Activated naive CD8-positive, alpha-beta T cell treated with anti-CD3 and anti-CD28 coated beads, Interleukin-2, amount 50 U/mL, for 24 hours (primary cell): Measurements from ENCODE around the gene LRRC72.
A peak's percentile ranks its signal among the peaks of the same experiment; 100 is the strongest.
"Not testable (repeated sequence)": the region's sequence is repeated elsewhere in the genome, so short reads cannot be mapped to it uniquely, and the experiment has no call there.

ENCODE experiments used
- ATAC-seq: fragments of 150-1000 bp; cut with Tn5 transposase; one replicate; pipeline ENCODE4 v1.10.0; 2021
- DNase-seq: peaks from one replicate; pipeline ENCODE4 v3.0.0; 2021
- H3K27ac Mint-ChIP-seq: one replicate; pipeline ENCODE4 v1.8.0; 2021; ENCODE audit warnings: mild to moderate bottlenecking, mixed read lengths
- H3K27me3 Mint-ChIP-seq: one replicate; pipeline ENCODE4 v1.8.0; 2021; ENCODE audit warnings: mixed read lengths
- H3K36me3 Mint-ChIP-seq: one replicate; pipeline ENCODE4 v1.8.0; 2021; ENCODE audit warnings: low read depth, mixed read lengths
- H3K4me1 Mint-ChIP-seq: one replicate; pipeline ENCODE4 v1.8.0; 2021; ENCODE audit warnings: mixed read lengths
- H3K4me3 Mint-ChIP-seq: one replicate; pipeline ENCODE4 v1.8.0; 2021; ENCODE audit warnings: mild to moderate bottlenecking, moderate library complexity, mixed read lengths
- H3K9me3 Mint-ChIP-seq: one replicate; pipeline ENCODE4 v1.8.0; 2021; ENCODE audit warnings: mixed read lengths

LRRC72 gene

DNA sequence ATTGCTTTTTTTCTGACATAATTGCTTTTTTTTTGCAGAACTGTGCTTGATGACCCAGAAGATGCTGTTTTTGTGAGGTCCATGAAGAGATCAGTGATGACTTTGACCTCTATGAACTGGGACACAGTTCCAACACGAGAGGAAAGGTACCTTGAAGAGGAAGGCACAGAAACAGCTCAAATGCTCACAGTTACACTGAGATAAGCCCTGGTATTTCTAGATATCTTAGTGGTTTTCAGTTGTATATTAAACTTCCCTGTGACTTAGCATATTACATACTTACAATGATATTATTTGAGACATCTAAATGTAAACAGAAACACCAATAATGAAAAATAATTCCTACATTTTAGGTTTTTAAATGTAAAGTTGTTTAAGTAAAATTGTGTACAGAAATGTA lies 54.7 kb downstream of the LRRC72 start:
- Mint-ChIP-seq H3K9me3 (no peaks in the 10 kb centered on the region), H3K4me3 (no peak overlapping the region), H3K36me3 (no peaks in the 10 kb centered on the region), H3K4me1 (no peaks in the 10 kb centered on the region), H3K27ac (no peak overlapping the region), H3K27me3 (peaks cover 4% of the 10 kb centered on the region)
- ATAC-seq = no peak
- no peak for DNase-seq

DNA sequence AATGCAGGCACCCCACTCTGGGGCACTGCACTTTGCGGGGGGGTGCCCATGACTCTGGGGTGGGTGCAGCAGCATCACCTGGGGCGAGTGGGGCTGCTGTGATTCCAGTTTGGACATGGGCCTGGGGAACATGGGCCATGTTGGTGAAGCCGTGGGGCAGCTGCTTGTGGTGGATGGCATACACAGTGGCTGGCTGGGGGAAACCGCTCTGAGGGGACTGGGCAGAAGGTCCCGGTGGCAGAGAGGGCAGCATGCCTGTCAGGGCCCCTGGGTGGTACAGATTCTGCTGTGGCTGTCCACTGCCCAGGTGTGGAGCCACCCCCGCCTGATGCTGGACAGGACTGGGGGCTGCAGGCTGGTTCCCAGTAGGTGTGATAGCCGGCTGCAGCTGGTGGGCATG lies 57.2 kb downstream of the LRRC72 start:
- no peaks in the 10 kb centered on the region for H3K9me3 Mint-ChIP-seq
- H3K27ac Mint-ChIP-seq = no peak overlapping the region
- peaks cover 2% of the 10 kb centered on the region for H3K27me3 Mint-ChIP-seq
- no peaks in the 10 kb centered on the region for H3K4me1 Mint-ChIP-seq
- DNase-seq (no peak), ATAC-seq (peak; percentile 40)
- H3K4me3 Mint-ChIP-seq = no peak overlapping the region
- no peaks in the 10 kb centered on the region for H3K36me3 Mint-ChIP-seq

DNA sequence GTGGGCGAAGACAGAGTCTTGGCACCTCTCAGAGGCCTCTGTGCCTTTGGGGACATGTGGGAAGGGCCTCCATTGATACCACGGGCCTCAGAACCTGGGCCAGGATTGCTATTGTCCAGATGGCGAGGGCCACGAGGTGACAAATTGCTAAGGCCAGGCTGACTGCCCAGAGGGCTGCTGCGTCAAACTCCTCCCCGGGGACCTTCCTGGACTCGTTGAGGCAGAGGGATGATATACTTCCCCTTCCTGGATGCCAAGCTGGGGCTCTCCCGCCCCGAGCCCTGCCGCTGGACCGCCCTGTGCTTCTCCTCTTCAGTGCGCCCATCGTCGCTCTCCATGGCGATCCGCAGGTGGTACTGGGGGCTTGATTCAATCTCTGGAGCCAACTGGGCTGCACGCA lies 58.9 kb downstream of the LRRC72 start:
- no peaks in the 10 kb centered on the region for H3K9me3 Mint-ChIP-seq
- H3K36me3 Mint-ChIP-seq = no peaks in the 10 kb centered on the region
- H3K4me1 Mint-ChIP-seq = no peaks in the 10 kb centered on the region

DNA sequence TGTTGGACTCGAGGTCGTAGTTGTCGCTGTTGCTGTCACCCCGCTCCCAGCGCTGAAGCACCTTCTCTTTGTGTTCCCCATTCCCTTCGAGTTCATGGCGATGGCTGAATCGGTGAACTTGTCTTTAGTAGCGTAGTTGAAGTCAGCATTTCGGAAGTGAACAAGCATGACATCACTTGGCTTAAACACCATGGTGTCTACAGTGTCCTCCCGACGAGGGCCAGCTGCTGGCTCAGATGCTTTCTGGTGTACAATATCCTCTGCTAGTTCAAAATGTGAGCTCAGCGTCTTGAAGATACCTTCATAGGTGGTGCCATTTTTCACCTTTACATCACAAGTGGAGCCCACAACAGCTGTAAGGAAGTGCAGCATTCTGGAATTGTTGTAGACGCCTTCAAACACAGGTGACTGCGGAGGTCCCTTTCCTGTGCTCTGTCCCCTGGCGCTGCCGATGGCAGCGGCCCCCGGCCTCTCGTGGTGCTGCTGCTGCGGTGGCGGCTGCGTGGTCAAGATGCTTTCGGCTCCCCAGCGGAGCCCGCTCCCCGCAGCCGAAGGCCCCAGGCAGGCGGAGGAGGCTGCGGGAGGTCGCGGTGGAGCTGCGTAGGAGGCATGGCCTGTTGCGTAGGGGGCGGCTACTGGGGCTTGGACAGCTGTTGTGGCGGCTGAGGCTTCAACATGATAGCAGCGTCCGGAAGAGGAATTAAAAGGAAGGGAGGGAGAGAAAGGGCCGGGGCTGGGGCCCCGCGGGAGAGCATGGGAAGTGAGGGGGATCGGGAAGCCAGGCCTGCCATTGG lies 59.7 kb downstream of the LRRC72 start:
- H3K27me3 Mint-ChIP-seq = peaks cover 2% of the 10 kb centered on the region
- H3K9me3 Mint-ChIP-seq = no peaks in the 10 kb centered on the region
- H3K27ac Mint-ChIP-seq = no peak overlapping the region
- H3K4me3 Mint-ChIP-seq = no peak overlapping the region
- no peaks in the 10 kb centered on the region for H3K4me1 Mint-ChIP-seq
- no peaks in the 10 kb centered on the region for H3K36me3 Mint-ChIP-seq
- ATAC-seq (no peak), DNase-seq (no peak)

More for the DNA sequence above, 58.9 kb downstream of the LRRC72 start:
- no peak for DNase-seq
- H3K4me3 Mint-ChIP-seq = no peak overlapping the region
- ATAC-seq = no peak
- peaks cover 2% of the 10 kb centered on the region for H3K27me3 Mint-ChIP-seq
- H3K27ac Mint-ChIP-seq = no peak overlapping the region

DNA sequence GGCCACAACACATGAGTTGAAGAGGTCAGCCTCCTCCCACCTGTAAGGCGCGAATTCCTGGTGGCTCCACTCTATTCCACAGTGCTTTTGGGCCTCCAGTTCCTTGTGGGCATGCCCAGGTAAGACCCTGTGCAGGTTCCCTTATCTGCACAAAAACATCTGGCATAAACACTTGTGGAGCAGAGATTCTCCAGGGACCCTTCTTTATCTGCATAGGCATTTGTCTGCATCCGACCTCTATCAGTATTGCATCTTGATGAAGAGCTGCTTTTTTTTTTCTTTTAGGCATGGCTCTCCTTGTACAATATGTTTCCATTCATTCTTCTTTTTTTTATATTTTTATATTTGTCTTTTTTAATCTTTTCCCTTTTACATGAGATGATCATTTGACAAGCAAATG lies 60.5 kb downstream of the LRRC72 start:
- H3K36me3 Mint-ChIP-seq = no peaks in the 10 kb centered on the region
- no peaks in the 10 kb centered on the region for H3K9me3 Mint-ChIP-seq
- peaks cover 2% of the 10 kb centered on the region for H3K27me3 Mint-ChIP-seq
- no peak overlapping the region for H3K27ac Mint-ChIP-seq
- H3K4me3 Mint-ChIP-seq = no peak overlapping the region
- no peak for DNase-seq
- H3K4me1 Mint-ChIP-seq = no peaks in the 10 kb centered on the region
- ATAC-seq = no peak

DNA sequence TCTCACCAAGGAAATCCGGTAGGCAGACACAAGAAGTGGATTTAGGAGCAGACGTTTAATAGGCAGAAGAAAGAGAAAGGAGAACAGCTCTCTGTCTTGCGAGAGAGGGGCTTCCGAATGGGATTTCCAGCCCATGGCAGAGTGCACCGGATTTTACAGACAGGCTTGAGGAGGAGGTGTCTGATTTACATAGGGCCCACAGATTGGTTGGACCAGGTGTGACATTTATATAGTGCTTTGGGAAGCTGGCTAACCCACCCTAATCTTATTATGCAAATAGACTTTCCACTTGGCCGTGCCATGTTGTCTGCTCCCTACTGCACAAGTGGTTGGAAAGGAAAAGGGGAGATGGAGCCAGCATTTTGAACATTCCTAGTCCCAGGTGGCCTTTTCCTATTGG lies 61.2 kb downstream of the LRRC72 start:
- Mint-ChIP-seq H3K9me3 (no peaks in the 10 kb centered on the region), H3K27me3 (peaks cover 2% of the 10 kb centered on the region), H3K4me3 (no peak overlapping the region), H3K36me3 (no peaks in the 10 kb centered on the region), H3K4me1 (no peaks in the 10 kb centered on the region), H3K27ac (no peak overlapping the region)
- ATAC-seq (no peak), DNase-seq (no peak)

DNA sequence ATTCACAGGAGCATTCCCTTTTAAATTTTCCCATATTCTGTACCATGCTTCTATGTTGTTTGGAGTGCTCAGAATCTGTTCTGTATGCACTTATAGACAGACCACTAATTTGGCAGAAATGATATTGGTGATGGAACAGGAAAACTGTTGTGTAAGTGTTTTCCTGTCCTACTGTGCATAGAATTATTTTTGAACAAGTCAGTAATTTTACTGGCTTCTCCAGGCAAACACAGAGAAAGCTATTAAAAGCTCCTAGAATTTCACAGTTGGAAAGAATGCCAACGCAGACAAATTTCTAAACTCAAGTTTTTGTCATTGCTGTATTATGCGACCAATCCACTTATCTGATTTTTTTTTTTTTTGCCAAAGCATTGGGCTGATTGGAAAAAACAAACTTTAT lies 63.3 kb downstream of the LRRC72 start:
- Mint-ChIP-seq H3K9me3 (no peaks in the 10 kb centered on the region), H3K27me3 (peaks cover 2% of the 10 kb centered on the region), H3K27ac (no peak overlapping the region), H3K4me3 (no peak overlapping the region), H3K4me1 (no peaks in the 10 kb centered on the region), H3K36me3 (no peaks in the 10 kb centered on the region)
- no peak for ATAC-seq
- no peak for DNase-seq

DNA sequence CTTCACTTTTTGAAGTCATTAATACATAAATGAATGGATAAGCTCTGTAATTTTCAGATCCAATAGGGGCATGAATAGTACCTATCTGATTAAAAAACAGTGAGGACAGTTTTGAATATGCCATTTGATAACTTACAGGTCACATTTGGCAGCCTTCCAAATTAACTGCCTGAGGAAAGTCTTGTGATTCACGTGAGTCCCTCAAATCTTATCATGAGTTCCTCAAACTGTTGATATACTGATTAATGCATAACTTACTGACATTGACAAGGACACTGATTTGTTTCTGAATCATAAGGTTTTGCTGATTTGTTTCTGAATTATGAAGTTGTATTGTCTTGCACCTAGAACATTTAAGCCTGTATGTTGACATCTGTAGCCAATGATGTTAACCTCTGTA lies 63.8 kb downstream of the LRRC72 start:
- peaks cover 2% of the 10 kb centered on the region for H3K27me3 Mint-ChIP-seq
- no peak overlapping the region for H3K27ac Mint-ChIP-seq
- H3K4me1 Mint-ChIP-seq = no peaks in the 10 kb centered on the region
- DNase-seq = no peak
- H3K36me3 Mint-ChIP-seq = no peaks in the 10 kb centered on the region
- no peak for ATAC-seq
- H3K4me3 Mint-ChIP-seq = no peak overlapping the region
- no peaks in the 10 kb centered on the region for H3K9me3 Mint-ChIP-seq

DNA sequence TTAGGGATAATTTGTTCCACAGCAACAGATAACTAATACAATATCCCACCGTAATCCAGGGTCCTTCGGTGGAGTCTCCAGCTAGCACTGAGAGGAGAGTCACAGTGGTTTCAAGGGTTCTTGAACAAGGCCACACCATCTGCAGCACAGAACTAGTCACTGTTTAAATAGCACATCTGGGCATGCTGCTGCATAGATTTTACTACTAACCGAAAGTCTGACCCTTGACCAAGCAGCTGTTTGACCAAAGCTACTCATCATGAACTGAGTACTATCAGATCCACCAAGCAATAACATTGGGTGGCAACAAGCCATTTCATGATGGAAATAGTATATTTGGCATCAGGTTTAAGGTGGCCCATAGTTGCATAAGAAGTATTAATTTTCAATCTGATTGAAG lies 65.8 kb downstream of the LRRC72 start:
- no peak for DNase-seq
- Mint-ChIP-seq H3K27me3 (no peaks in the 10 kb centered on the region), H3K9me3 (no peaks in the 10 kb centered on the region)

DNA sequence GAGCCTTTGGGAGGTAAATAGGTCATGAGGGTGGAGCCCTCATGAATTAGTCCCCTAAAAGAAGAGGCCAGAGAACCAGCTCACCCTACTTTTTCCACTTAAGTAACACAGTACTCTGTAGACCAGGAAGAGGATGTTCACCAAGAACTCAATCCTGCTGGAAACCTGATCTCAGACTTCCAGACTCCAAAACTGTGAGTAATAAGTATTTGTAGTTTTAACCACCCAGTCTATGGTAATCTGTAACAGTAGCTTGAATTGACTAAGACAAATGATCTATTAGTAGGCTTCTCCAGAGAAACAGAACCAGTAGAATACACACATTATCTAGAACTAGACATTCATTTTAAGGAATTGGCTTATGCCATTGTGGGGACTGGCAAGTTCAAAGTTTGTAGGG lies 67.4 kb downstream of the LRRC72 start:
- Mint-ChIP-seq H3K4me1 (no peaks in the 10 kb centered on the region), H3K27ac (no peak overlapping the region), H3K4me3 (no peak overlapping the region)

More for the DNA sequence above, 65.8 kb downstream of the LRRC72 start:
- Mint-ChIP-seq H3K4me1 (no peaks in the 10 kb centered on the region), H3K27ac (no peak overlapping the region), H3K4me3 (no peak overlapping the region), H3K36me3 (peaks cover 2% of the 10 kb centered on the region)
- no peak for ATAC-seq

DNA sequence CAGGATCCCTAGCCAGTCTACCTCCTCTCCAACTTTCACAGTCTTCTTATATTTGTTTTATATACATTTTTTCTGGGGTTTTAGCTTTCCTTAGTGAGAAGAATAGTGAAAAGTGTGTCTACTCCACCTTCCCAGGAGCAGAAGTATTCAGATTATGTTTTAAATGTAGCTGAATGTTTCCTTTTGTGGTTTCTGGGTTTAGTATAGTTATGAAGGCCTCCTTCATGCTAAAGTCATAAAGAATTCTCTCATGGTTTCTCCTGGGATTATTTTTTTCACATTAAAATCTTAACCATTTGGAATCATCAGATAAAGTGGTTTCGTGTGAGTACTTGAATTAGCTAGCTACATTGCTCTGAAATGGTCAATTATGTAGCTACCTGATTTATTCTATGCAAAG lies 68.1 kb downstream of the LRRC72 start:
- H3K4me3 Mint-ChIP-seq = no peak overlapping the region
- H3K36me3 Mint-ChIP-seq = peaks cover 5% of the 10 kb centered on the region
- H3K9me3 Mint-ChIP-seq = no peaks in the 10 kb centered on the region
- H3K27me3 Mint-ChIP-seq = no peaks in the 10 kb centered on the region
- DNase-seq (no peak), ATAC-seq (no peak)
- H3K4me1 Mint-ChIP-seq = no peaks in the 10 kb centered on the region
- no peak overlapping the region for H3K27ac Mint-ChIP-seq

More for the DNA sequence above, 67.4 kb downstream of the LRRC72 start:
- Mint-ChIP-seq H3K27me3 (no peaks in the 10 kb centered on the region), H3K36me3 (peaks cover 4% of the 10 kb centered on the region), H3K9me3 (no peaks in the 10 kb centered on the region)
- DNase-seq (no peak), ATAC-seq (no peak)

DNA sequence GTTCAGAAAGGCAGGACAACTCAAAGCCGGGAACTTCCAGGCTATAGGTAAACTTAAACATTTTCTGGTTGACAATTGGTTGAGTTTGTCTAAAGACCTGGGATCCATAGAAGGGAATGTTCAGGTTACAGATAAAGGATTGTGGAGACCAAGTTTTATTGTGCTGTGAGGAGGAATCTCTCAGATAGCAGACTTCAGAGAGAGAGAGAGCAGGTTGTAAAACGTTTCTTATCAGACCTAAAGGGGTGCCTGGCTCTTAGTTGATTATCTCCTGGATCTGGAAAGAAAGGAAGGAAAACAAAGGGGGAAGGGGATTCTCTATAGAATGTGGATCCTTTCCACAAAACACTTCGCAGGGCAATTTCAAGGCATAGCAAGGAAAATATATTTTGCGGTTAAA lies 69.0 kb downstream of the LRRC72 start:
- not testable (repeated sequence) for DNase-seq, H3K27ac Mint-ChIP-seq, H3K9me3 Mint-ChIP-seq

DNA sequence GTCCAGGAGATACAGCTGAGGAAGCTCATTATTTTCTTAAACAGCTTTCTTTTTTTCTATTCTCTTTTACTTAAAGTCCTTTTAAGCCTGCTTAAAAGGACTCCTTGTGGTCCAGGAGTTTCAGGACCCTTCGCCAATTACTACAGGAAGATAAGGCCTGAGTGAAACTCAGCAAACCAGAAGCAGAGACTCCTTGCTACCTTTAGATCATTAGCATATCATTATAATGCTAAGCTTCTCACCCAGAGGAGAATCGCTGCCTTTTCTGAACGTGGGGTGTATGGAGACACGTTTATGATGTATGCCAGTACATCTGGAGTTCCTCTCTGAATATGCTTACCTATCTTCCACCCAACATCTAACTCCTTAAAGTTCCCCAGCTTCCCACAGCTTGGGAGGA lies 71.4 kb downstream of the LRRC72 start:
- Mint-ChIP-seq H3K27me3 (no peaks in the 10 kb centered on the region), H3K4me1 (no peaks in the 10 kb centered on the region), H3K9me3 (no peaks in the 10 kb centered on the region), H3K27ac (no peak overlapping the region), H3K4me3 (no peak overlapping the region), H3K36me3 (peaks cover 22% of the 10 kb centered on the region)
- no peak for DNase-seq
- no peak for ATAC-seq

More for the DNA sequence above, 69.0 kb downstream of the LRRC72 start:
- not testable (repeated sequence) for H3K4me1 Mint-ChIP-seq, H3K27me3 Mint-ChIP-seq, H3K36me3 Mint-ChIP-seq, ATAC-seq, H3K4me3 Mint-ChIP-seq

DNA sequence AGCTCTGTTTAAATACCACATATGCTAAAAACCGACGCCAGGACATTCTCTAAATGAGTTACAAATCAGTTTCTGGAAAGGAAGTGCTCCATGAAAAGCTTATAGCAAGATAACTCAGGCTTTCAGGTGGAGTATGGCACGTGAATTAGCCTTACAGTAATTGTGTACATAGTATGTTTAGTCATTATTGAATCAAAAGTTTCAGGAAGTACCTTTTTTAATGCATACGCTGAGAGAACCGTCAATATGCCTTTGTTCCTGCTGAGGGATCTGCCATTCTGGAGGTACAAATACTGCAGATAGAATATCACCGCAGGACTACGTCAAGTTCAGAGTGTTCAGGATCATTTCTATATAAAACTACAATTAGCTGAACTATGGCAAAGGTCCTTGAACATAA lies 73.2 kb downstream of the LRRC72 start:
- no peak overlapping the region for H3K27ac Mint-ChIP-seq

DNA sequence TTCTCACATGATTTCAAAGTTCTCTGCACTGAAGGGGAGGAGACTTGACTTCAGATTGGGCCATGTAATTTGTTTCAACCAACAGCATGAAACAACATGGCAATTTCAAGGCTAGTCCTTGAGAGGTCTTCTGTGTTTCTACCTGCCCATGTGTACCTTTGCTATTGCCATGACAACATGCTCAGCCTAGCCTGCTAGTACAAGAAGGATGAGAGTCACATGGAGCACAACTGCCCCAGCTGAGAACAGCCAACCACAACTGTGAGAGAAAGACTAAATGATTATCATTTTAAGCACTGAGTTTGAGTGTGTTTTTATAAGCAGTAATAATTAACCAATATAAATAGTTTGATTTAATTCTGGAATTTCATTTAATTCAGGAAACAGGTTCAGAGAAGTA lies 77.0 kb downstream of the LRRC72 start:
- Mint-ChIP-seq H3K4me3 (no peak overlapping the region), H3K9me3 (no peaks in the 10 kb centered on the region), H3K27ac (no peak overlapping the region), H3K27me3 (no peaks in the 10 kb centered on the region), H3K36me3 (peaks cover 29% of the 10 kb centered on the region), H3K4me1 (no peaks in the 10 kb centered on the region)
- ATAC-seq = no peak
- no peak for DNase-seq

More for the DNA sequence above, 73.2 kb downstream of the LRRC72 start:
- Mint-ChIP-seq H3K4me3 (no peak overlapping the region), H3K36me3 (peaks cover 25% of the 10 kb centered on the region), H3K4me1 (no peaks in the 10 kb centered on the region), H3K9me3 (no peaks in the 10 kb centered on the region), H3K27me3 (no peaks in the 10 kb centered on the region)
- ATAC-seq = no peak
- no peak for DNase-seq

DNA sequence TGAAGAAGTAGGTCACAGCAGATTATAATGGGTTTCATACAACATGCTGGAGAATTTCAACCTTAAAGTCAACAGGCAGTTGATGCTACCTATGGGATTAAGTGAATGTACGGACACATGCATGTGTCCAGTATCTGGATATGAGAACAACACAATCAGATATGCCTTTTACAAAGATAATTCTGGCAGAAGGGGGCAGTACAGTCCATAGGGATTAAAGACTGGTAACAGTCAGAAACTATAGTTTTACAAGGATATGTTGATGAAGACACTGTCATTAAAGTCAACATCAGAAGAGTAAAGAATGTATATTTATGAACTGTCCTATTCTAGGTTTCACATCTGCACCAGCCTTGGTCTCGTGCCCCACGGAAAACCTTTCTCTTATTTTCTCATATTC lies 77.4 kb downstream of the LRRC72 start:
- no peak for DNase-seq
- Mint-ChIP-seq H3K4me1 (no peaks in the 10 kb centered on the region), H3K27me3 (no peaks in the 10 kb centered on the region), H3K27ac (no peak overlapping the region), H3K36me3 (peaks cover 31% of the 10 kb centered on the region), H3K4me3 (no peak overlapping the region), H3K9me3 (no peaks in the 10 kb centered on the region)
- ATAC-seq = no peak
